Activated CD4-positive, alpha-beta T cell treated with anti-CD3 and anti-CD28 coated beads for 36 hours (primary cell): ENCODE data around the gene TMPRSS2. TPM values are rescaled to one million over a fixed set of nuclear protein-coding genes. Genes with fewer than 3 reads are reported as not detected.

Experiments used
- ATAC-seq: fragments of 200-7000 bp; cut with Tn5 transposase; one replicate; pipeline ENCODE4 v1.10.0; 2021; ENCODE audit warnings: mild to moderate bottlenecking, moderate library complexity
- CTCF ChIA-PET: fragments of 350-600 bp; sonication (Branson Sonifier 250); formaldehyde crosslinking; loops from one replicate; lab custom pipeline; 2021; ENCODE audit warnings: antibody characterized with exemption; lab: Charles Lee
- POLR2A ChIA-PET: fragments of 350-600 bp; sonication (Branson Sonifier 250); formaldehyde crosslinking; loops from one replicate; lab custom pipeline; 2021; ENCODE audit warnings: antibody characterized with exemption, inconsistent platforms; lab: Charles Lee
- DNase-seq: peaks from one replicate; pipeline ENCODE4 v3.0.0-alpha.2; 2020
- H3K27ac Mint-ChIP-seq: one replicate; pipeline ENCODE4 v1.8.0; 2021; ENCODE audit warnings: mixed read lengths
- H3K27me3 Mint-ChIP-seq: one replicate; pipeline ENCODE4 v1.8.0; 2021; ENCODE audit warnings: mixed read lengths
- H3K36me3 Mint-ChIP-seq: one replicate; pipeline ENCODE4 v1.8.0; 2021; ENCODE audit warnings: low read depth, mixed read lengths
- H3K4me1 Mint-ChIP-seq: one replicate; pipeline ENCODE4 v1.8.0; 2021; ENCODE audit warnings: mixed read lengths
- H3K4me3 Mint-ChIP-seq: one replicate; pipeline ENCODE4 v1.8.0; 2021; ENCODE audit warnings: mild to moderate bottlenecking, moderate library complexity, mixed read lengths
- H3K9me3 Mint-ChIP-seq: one replicate; pipeline ENCODE4 v1.8.0; 2021; ENCODE audit warnings: low read depth, mixed read lengths
- intact Hi-C, 2 experiments: fragments of 100-400 bp; cut with DNase I in 1 of 2; cut with micrococcal nuclease in 1 of 2; formaldehyde crosslinking; loops; one replicate each; pipeline versions ENCODE4 v1.14.2 to v1.15.1; 2022 to 2024; cut with DNase I, micrococcal nuclease
- total RNA-seq, 2 experiments: library from RNA; stranded (reverse); gene quantifications; one replicate each; pipeline ENCODE4 v1.2.3, GENCODE V29; 2021

Gene TMPRSS2
- total RNA-seq, 2 experiments from 2014 or later, result not detected

GRCh38 chr21:41443562-41443961 lies 64.4 kb downstream of the TMPRSS2 start:
- ChIA-PET POLR2A (no interaction called here), CTCF (interaction anchor here (0.6 to 1.9 kb wide), 2 partner anchors 161 to 436 kb away, joined by 3 to 11 read pairs; no protein-coding TSS in a partner anchor)
- no peaks in the 10 kb centered on the region for H3K4me1 Mint-ChIP-seq
- no peak overlapping the region for H3K27ac Mint-ChIP-seq
- intact Hi-C loops, result no loop called here
- ATAC-seq, result no peak
- H3K27me3 Mint-ChIP-seq, result no peaks in the 10 kb centered on the region
- DNase-seq, result no peak
- H3K9me3 Mint-ChIP-seq, result no peaks in the 10 kb centered on the region
- peaks cover 77% of the 10 kb centered on the region for H3K36me3 Mint-ChIP-seq
- H3K4me3 Mint-ChIP-seq, result no peak overlapping the region

- H3K4me1 Mint-ChIP-seq, result peaks cover 3% of the 10 kb centered on the region
- H3K4me3 Mint-ChIP-seq, result no peak overlapping the region
- ChIA-PET CTCF (interaction anchor here (0.6 to 1.9 kb wide), 2 partner anchors 160 to 162 kb away, joined by 4 to 11 read pairs; no protein-coding TSS in a partner anchor), POLR2A (no interaction called here)
- H3K9me3 Mint-ChIP-seq, result no peaks in the 10 kb centered on the region
- H3K27ac Mint-ChIP-seq, result no peak overlapping the region
- H3K27me3 Mint-ChIP-seq, result no peaks in the 10 kb centered on the region
- intact Hi-C loops, result no loop called here
- peaks cover 76% of the 10 kb centered on the region for H3K36me3 Mint-ChIP-seq
- ATAC-seq (no peak), DNase-seq (no peak)
These were observed 65.3 kb downstream of the TMPRSS2 start for GRCh38 chr21:41442481-41443186.

- DNase-seq, result no peak
- peaks cover 75% of the 10 kb centered on the region for H3K36me3 Mint-ChIP-seq
- no peak overlapping the region for H3K27ac Mint-ChIP-seq
- ATAC-seq, result no peak
- intact Hi-C loops, result no loop called here
- no peaks in the 10 kb centered on the region for H3K9me3 Mint-ChIP-seq
- CTCF ChIA-PET, result interaction anchor here (0.5 kb wide), 1 partner anchor 197 kb away, joined by 3 read pairs; no protein-coding TSS in a partner anchor
- no peaks in the 10 kb centered on the region for H3K27me3 Mint-ChIP-seq
- H3K4me3 Mint-ChIP-seq, result no peak overlapping the region
- POLR2A ChIA-PET, result no interaction called here
- H3K4me1 Mint-ChIP-seq, result peaks cover 6% of the 10 kb centered on the region
These were observed 66.4 kb downstream of the TMPRSS2 start for GRCh38 chr21:41441546-41441945.

- no peak for DNase-seq
- CTCF ChIA-PET, result interaction anchor here (1.1 to 2.4 kb wide), 2 partner anchors 156 kb away, joined by 3 to 10 read pairs; no protein-coding TSS in a partner anchor
- Mint-ChIP-seq H3K4me1 (peaks cover 8% of the 10 kb centered on the region), H3K27ac (no peak overlapping the region), H3K36me3 (peaks cover 78% of the 10 kb centered on the region), H3K9me3 (peaks cover 6% of the 10 kb centered on the region), H3K4me3 (no peak overlapping the region), H3K27me3 (no peaks in the 10 kb centered on the region)
- intact Hi-C loops, result no loop called here
- ATAC-seq, result no peak
- POLR2A ChIA-PET, result no interaction called here
These were observed 68.7 kb downstream of the TMPRSS2 start for GRCh38 chr21:41439248-41439647.

GRCh38 chr21:41438425-41439113 lies 69.4 kb downstream of the TMPRSS2 start:
- Mint-ChIP-seq H3K4me1 (peaks cover 8% of the 10 kb centered on the region), H3K27ac (no peak overlapping the region), H3K36me3 (peaks cover 80% of the 10 kb centered on the region), H3K9me3 (peaks cover 6% of the 10 kb centered on the region), H3K27me3 (no peaks in the 10 kb centered on the region), H3K4me3 (no peak overlapping the region)
- ATAC-seq, result no peak
- intact Hi-C loops, result no loop called here
- no peak for DNase-seq
- CTCF ChIA-PET, result interaction anchor here (2.4 kb wide), 1 partner anchor 155 kb away, joined by 10 read pairs; no protein-coding TSS in a partner anchor
- POLR2A ChIA-PET, result no interaction called here

- intact Hi-C loops, result no loop called here
- H3K36me3 Mint-ChIP-seq, result peaks cover 80% of the 10 kb centered on the region
- H3K9me3 Mint-ChIP-seq, result peaks cover 6% of the 10 kb centered on the region
- ChIA-PET POLR2A (no interaction called here), CTCF (interaction anchor here (0.8 to 2.4 kb wide), 2 partner anchors 9 to 155 kb away, joined by 3 to 10 read pairs; no protein-coding TSS in a partner anchor)
- H3K27me3 Mint-ChIP-seq, result no peaks in the 10 kb centered on the region
- H3K4me1 Mint-ChIP-seq, result peaks cover 11% of the 10 kb centered on the region
- DNase-seq (no peak), ATAC-seq (peak; percentile 71)
- H3K4me3 Mint-ChIP-seq, result no peak overlapping the region
- peak overlapping the region; percentile 65 for H3K27ac Mint-ChIP-seq
These were observed 70.2 kb downstream of the TMPRSS2 start for GRCh38 chr21:41437729-41438128.

GRCh38 chr21:41435706-41436105 lies 72.3 kb downstream of the TMPRSS2 start:
- POLR2A ChIA-PET, result no interaction called here
- CTCF ChIA-PET, result no interaction called here
- Mint-ChIP-seq H3K36me3 (peaks cover 77% of the 10 kb centered on the region), H3K27me3 (no peaks in the 10 kb centered on the region), H3K9me3 (peaks cover 6% of the 10 kb centered on the region), H3K4me3 (no peak overlapping the region), H3K4me1 (peaks cover 11% of the 10 kb centered on the region), H3K27ac (no peak overlapping the region)
- ATAC-seq (no peak), DNase-seq (no peak)
- intact Hi-C loops, result no loop called here

- intact Hi-C loops, result no loop called here
- ChIA-PET POLR2A (no interaction called here), CTCF (interaction anchor here (1.1 kb wide), 1 partner anchor 64 kb away, joined by 3 read pairs; no protein-coding TSS in a partner anchor)
- peaks cover 77% of the 10 kb centered on the region for H3K36me3 Mint-ChIP-seq
- H3K27me3 Mint-ChIP-seq, result no peaks in the 10 kb centered on the region
- no peak overlapping the region for H3K4me3 Mint-ChIP-seq
- peaks cover 6% of the 10 kb centered on the region for H3K9me3 Mint-ChIP-seq
- DNase-seq, result no peak
- H3K27ac Mint-ChIP-seq, result no peak overlapping the region
- H3K4me1 Mint-ChIP-seq, result peaks cover 14% of the 10 kb centered on the region
- ATAC-seq, result no peak
These were observed 74.4 kb downstream of the TMPRSS2 start for GRCh38 chr21:41433566-41433965.

GRCh38 chr21:41432562-41433460 lies 75.1 kb downstream of the TMPRSS2 start:
- Mint-ChIP-seq H3K36me3 (peaks cover 83% of the 10 kb centered on the region), H3K27ac (no peak overlapping the region), H3K27me3 (no peaks in the 10 kb centered on the region), H3K4me1 (peaks cover 21% of the 10 kb centered on the region), H3K9me3 (peaks cover 6% of the 10 kb centered on the region), H3K4me3 (no peak overlapping the region)
- intact Hi-C loops, result no loop called here
- no peak for DNase-seq
- POLR2A ChIA-PET, result no interaction called here
- CTCF ChIA-PET, result interaction anchor here (1.1 kb wide), 1 partner anchor 63 kb away, joined by 3 read pairs; no protein-coding TSS in a partner anchor
- ATAC-seq, result no peak

GRCh38 chr21:41431788-41432548 lies 76.0 kb downstream of the TMPRSS2 start:
- Mint-ChIP-seq H3K27me3 (no peaks in the 10 kb centered on the region), H3K9me3 (peaks cover 6% of the 10 kb centered on the region), H3K4me3 (no peak overlapping the region), H3K4me1 (peaks cover 26% of the 10 kb centered on the region), H3K27ac (peak overlapping the region; percentile 2), H3K36me3 (peaks cover 81% of the 10 kb centered on the region)
- CTCF ChIA-PET, result interaction anchor here (0.7 to 1.1 kb wide), 2 partner anchors 62 to 65 kb away, joined by 3 to 5 read pairs; no protein-coding TSS in a partner anchor
- DNase-seq (no peak), ATAC-seq (no peak)
- intact Hi-C loops, result no loop called here
- POLR2A ChIA-PET, result no interaction called here
